Measurements from ENCODE around the gene ACTN1. TPM values are rescaled to one million over a fixed set of nuclear protein-coding genes. Genes with fewer than 3 reads are reported as not detected.

The ACTN1 gene
- total RNA-seq, 1 donor from 2014 or later, result 12.2 TPM

- DNase-seq, result no peak
Measured at GRCh38 chr14:68824207-68824516, 154.9 kb downstream of the ACTN1 start.

Small RNAs within 50 kb of the gene (small RNA-seq; reads per million reads assigned to genes)
- gene BANF1P1 (not detected), gene HMGN1P3 (not detected), gene RPS29P1 (not detected)

Other genes with a start within 250 kb of the ACTN1 start
- gene ZFP36L1, start 186.2 kb downstream of the ACTN1 start, total RNA-seq, result 7.3 TPM
- 37.1 TPM for gene DCAF5, start 173.8 kb upstream of the ACTN1 start, total RNA-seq
- gene EXD2, start 212.2 kb upstream of the ACTN1 start, total RNA-seq, result 50.1 TPM

Measured in occipital lobe (tissue), 3 donors.